KG1 (cell line): Measurements from ENCODE around the gene PLA2G4E.

Experiments
- DNase-seq: peaks from one replicate; lab custom pipeline; 2025; lab: John Stamatoyannopoulos, UW

The PLA2G4E gene

GRCh38 chr15:41975669-41976068, 45.2 kb downstream of the PLA2G4E start:
- no peak for DNase-seq

- no peak for DNase-seq
Measured at GRCh38 chr15:41974041-41974440, 46.8 kb downstream of the PLA2G4E start.

GRCh38 chr15:41972253-41973242, 48.3 kb downstream of the PLA2G4E start, which contains the start of gene EHD4:
TSS of gene EHD4 (minus strand) at chr15:41972557. CDS start at chr15:41972494, 63 bp downstream.
- peak; percentile 80 for DNase-seq

- DNase-seq: no peak
Measured at GRCh38 chr15:41971895-41972252, 49.0 kb downstream of the PLA2G4E start.

GRCh38 chr15:41971089-41971894, 49.5 kb downstream of the PLA2G4E start:
- peak; percentile 29 for DNase-seq

- no peak for DNase-seq
Measured at GRCh38 chr15:41970456-41970855, 50.4 kb downstream of the PLA2G4E start.

- no peak for DNase-seq
Measured at GRCh38 chr15:41969851-41970431, 50.9 kb downstream of the PLA2G4E start.

- no peak for DNase-seq
Measured at GRCh38 chr15:41968701-41969100, 52.1 kb downstream of the PLA2G4E start.

- peak; percentile 24 for DNase-seq
Measured at GRCh38 chr15:41967506-41968206, 53.2 kb downstream of the PLA2G4E start.

GRCh38 chr15:41966920-41967465, 53.8 kb downstream of the PLA2G4E start:
- no peak for DNase-seq

- DNase-seq: no peak
Measured at GRCh38 chr15:41966414-41966812, 54.4 kb downstream of the PLA2G4E start.

GRCh38 chr15:41965441-41966413, 55.1 kb downstream of the PLA2G4E start:
- DNase-seq: no peak

- no peak for DNase-seq
Measured at GRCh38 chr15:41961595-41962202, 59.1 kb downstream of the PLA2G4E start.

- no peak for DNase-seq
Measured at GRCh38 chr15:41961001-41961518, 59.8 kb downstream of the PLA2G4E start.

GRCh38 chr15:41958002-41958420, 62.8 kb downstream of the PLA2G4E start:
- DNase-seq: no peak

GRCh38 chr15:41957021-41957897, 63.6 kb downstream of the PLA2G4E start:
- DNase-seq: no peak

GRCh38 chr15:41955807-41956525, 64.9 kb downstream of the PLA2G4E start:
- no peak for DNase-seq

- no peak for DNase-seq
Measured at GRCh38 chr15:41955100-41955499, 65.7 kb downstream of the PLA2G4E start.
